ACC112 (cell line): Measurements from ENCODE around the gene MYO3A.

Source experiments
- H2AFZ ChIP-seq: fragments of 200-600 bp; sonication (generic); one replicate; pipeline ENCODE4 v1.6.0; 2017; ENCODE audit warnings: antibody characterized with exemption, low read length; ENCODE audit not compliant: unreplicated experiment
- H3K27ac ChIP-seq: fragments of 200-600 bp; sonication (generic); 2 replicates; pipeline ENCODE4 v1.5.1; 2014; ENCODE audit warnings: low read depth, mild to moderate bottlenecking, antibody characterized with exemption, low read length, moderate library complexity
- H3K27me3 ChIP-seq: fragments of 200-600 bp; sonication (generic); 2 replicates; pipeline ENCODE4 v1.6.1; 2014; ENCODE audit warnings: mild to moderate bottlenecking, antibody characterized with exemption, low read length, moderate library complexity, mixed read lengths; ENCODE audit not compliant: insufficient read depth
- H3K36me3 ChIP-seq: fragments of 200-600 bp; sonication (generic); 2 replicates; pipeline ENCODE4 v1.6.1; 2016; ENCODE audit warnings: mild to moderate bottlenecking, antibody characterized with exemption, low read length, moderate library complexity, mixed read lengths; ENCODE audit not compliant: insufficient read depth
- H3K4me1 ChIP-seq: fragments of 200-600 bp; sonication (generic); one replicate; pipeline ENCODE4 v1.6.1; 2016; ENCODE audit warnings: low read length, mixed read lengths; ENCODE audit not compliant: insufficient read depth, unreplicated experiment, control insufficient read depth
- H3K4me3 ChIP-seq: fragments of 200-600 bp; sonication (generic); 2 replicates; pipeline ENCODE4 v1.5.1; 2014; ENCODE audit warnings: mild to moderate bottlenecking, low read depth, low read length
- H3K79me2 ChIP-seq: fragments of 200-600 bp; sonication (generic); one replicate; pipeline ENCODE4 v1.6.0; 2016; ENCODE audit warnings: low read length; ENCODE audit not compliant: control insufficient read depth, unreplicated experiment, insufficient read depth

The MYO3A gene

GRCh38 chr10:26213157-26213800 lies 279.2 kb downstream of the MYO3A start:
- H2AFZ ChIP-seq = no peak overlapping the region
- H3K27me3 ChIP-seq = peaks cover 72% of the 10 kb centered on the region
- H3K27ac ChIP-seq = no peak overlapping the region
- H3K4me1 ChIP-seq = no peaks in the 10 kb centered on the region
- H3K79me2 ChIP-seq = no peaks in the 10 kb centered on the region
- no peak overlapping the region for H3K4me3 ChIP-seq
- H3K36me3 ChIP-seq = no peaks in the 10 kb centered on the region

GRCh38 chr10:26214004-26214403 lies 280.0 kb downstream of the MYO3A start:
- Histone ChIP-seq H3K4me1 (no peaks in the 10 kb centered on the region), H3K36me3 (no peaks in the 10 kb centered on the region), H3K27me3 (peaks cover 79% of the 10 kb centered on the region), H3K4me3 (no peak overlapping the region), H2AFZ (no peak overlapping the region), H3K79me2 (no peaks in the 10 kb centered on the region), H3K27ac (no peak overlapping the region)

- no peak overlapping the region for H3K27ac ChIP-seq
- H3K4me1 ChIP-seq = no peaks in the 10 kb centered on the region
- no peak overlapping the region for H2AFZ ChIP-seq
- H3K79me2 ChIP-seq = no peaks in the 10 kb centered on the region
- H3K27me3 ChIP-seq = peaks cover 86% of the 10 kb centered on the region
- no peak overlapping the region for H3K4me3 ChIP-seq
- H3K36me3 ChIP-seq = no peaks in the 10 kb centered on the region
Observed at GRCh38 chr10:26214551-26215395, 280.7 kb downstream of the MYO3A start.

DNA sequence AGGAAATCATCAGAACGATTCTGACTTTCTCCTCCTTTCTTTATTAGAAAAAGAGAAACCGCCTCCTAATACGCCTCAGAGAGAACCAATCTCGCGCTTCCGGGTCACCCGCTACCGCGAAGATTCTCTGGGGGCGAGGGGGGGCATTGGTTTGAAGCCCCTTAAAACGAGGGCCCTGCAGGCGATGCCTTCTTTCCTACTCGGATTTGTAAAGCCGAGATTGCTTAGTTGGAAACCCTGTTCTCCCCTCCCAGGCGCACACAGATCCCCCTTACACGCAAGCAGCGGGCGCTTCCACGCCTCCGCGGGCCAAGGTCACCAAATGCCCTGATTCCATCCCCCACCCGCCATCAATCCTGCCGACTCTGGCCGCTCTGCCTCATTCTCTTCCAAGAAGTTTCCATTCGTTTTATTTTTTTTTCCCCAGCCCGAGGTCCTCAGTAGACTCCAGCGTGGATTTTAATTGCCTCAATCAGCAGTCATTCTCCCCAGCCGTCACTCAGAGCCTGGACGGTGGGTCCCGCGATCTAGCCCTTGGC lies 281.4 kb downstream of the MYO3A start:
- Histone ChIP-seq H2AFZ (no peak overlapping the region), H3K36me3 (no peaks in the 10 kb centered on the region), H3K27ac (no peak overlapping the region), H3K79me2 (no peaks in the 10 kb centered on the region), H3K4me3 (no peak overlapping the region), H3K4me1 (no peaks in the 10 kb centered on the region), H3K27me3 (peaks cover 91% of the 10 kb centered on the region)

DNA sequence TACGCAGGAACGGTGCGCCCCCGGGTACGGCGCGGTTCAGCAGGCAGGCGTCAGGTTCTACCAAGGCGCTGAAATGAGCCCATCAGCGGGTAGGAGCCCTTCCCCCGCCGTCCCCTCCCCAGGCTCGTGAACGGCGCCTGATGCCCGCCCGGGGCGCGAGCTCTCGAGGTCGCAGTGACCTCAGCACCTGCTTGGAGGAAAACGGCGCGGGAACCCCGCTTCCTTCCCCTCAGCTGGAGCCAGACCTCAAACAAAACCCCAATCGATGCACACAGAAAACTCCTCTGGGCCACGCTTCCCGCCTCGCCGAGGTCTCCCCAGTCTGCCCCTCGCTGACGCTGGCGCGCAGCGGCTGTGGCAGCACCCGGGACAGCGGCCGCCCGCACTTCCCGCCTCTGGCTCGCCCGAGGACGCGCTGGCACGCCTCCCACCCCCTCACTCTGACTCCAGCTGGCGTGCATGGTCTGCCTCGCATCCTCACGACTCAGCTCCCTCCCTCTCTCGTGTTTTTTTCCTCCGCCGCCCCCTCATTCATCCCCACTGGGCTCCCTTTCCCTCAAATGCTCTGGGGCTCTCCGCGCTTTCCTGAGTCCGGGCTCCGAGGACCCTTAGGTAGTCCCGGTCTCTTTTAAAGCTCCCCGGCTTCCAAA lies 282.0 kb downstream of the MYO3A start:
- Histone ChIP-seq H3K27me3 (peaks cover 90% of the 10 kb centered on the region), H2AFZ (no peak overlapping the region), H3K79me2 (no peaks in the 10 kb centered on the region), H3K27ac (no peak overlapping the region), H3K36me3 (no peaks in the 10 kb centered on the region), H3K4me1 (no peaks in the 10 kb centered on the region), H3K4me3 (no peak overlapping the region)

- Histone ChIP-seq H3K27me3 (peaks cover 84% of the 10 kb centered on the region), H2AFZ (no peak within 1 kb of the TSS), H3K27ac (no peak within 1 kb of the TSS), H3K4me1 (no peaks in the 10 kb centered on the region), H3K79me2 (no peaks in the 10 kb centered on the region), H3K4me3 (no peak within 1 kb of the TSS), H3K36me3 (no peaks in the 10 kb centered on the region)
Observed at GRCh38 chr10:26216585-26217395, 282.8 kb downstream of the MYO3A start, which contains the start of gene GAD2. TSS of gene GAD2 (plus strand) at chr10:26216774. CDS start at chr10:26216810, 36 bp downstream.

DNA sequence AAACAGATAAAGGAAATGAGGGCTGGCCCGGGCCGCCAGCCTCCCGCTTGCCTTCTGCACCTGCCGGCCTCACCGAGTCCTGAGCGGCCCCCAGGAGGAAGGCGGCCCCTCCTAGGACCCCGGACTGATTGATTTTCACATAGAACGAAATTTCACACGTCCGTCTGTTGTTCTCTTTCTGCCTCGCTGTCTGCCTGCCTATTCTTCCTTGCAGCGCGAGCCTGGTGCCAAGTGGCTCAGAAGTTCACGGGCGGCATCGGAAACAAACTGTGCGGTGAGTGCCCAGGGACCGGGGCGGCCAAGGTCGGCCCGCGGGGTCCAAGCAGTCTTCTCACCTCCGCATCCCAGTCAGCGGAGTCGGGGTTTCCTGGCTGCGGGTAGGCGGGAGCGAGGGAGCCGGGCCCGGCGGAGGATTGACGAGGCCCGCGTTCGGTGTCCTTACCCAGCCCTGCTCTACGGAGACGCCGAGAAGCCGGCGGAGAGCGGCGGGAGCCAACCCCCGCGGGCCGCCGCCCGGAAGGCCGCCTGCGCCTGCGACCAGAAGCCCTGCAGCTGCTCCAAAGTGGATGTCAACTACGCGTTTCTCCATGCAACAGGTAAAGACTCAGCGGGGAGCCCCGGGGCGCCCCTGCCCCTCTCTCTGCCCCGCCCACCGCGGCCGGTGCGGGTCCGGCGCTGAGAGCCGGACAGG lies 283.5 kb downstream of the MYO3A start:
- no peak overlapping the region for H3K27ac ChIP-seq
- H3K4me3 ChIP-seq = no peak overlapping the region
- peaks cover 76% of the 10 kb centered on the region for H3K27me3 ChIP-seq
- no peaks in the 10 kb centered on the region for H3K4me1 ChIP-seq
- H3K36me3 ChIP-seq = no peaks in the 10 kb centered on the region
- no peaks in the 10 kb centered on the region for H3K79me2 ChIP-seq
- H2AFZ ChIP-seq = no peak overlapping the region

DNA sequence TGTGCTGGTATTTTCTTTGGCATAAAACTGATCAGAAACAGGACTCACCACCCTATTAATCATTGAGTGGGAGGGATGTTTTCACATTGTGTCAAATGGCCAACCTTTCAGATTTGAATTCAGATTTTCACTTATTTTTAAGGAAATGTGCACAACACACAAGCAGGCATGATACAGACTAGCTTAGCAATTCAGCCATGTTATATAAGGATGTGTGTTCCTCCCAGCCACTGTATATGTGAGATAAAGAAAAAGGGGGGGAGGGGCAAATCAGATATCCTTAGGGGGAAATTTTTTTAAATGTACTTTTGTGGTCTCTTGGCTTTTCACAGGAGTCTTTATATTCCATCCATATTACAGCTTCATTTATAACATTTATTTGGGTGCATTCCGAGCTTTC lies 285.6 kb downstream of the MYO3A start:
- Histone ChIP-seq H3K27me3 (peaks cover 55% of the 10 kb centered on the region), H3K36me3 (no peaks in the 10 kb centered on the region)

GRCh38 chr10:26220901-26221300 lies 286.9 kb downstream of the MYO3A start:
- Histone ChIP-seq H3K27ac (no peak overlapping the region), H3K79me2 (no peaks in the 10 kb centered on the region), H2AFZ (no peak overlapping the region), H3K36me3 (no peaks in the 10 kb centered on the region), H3K4me3 (no peak overlapping the region), H3K27me3 (peaks cover 42% of the 10 kb centered on the region), H3K4me1 (no peaks in the 10 kb centered on the region)

More for the DNA sequence above, 285.6 kb downstream of the MYO3A start:
- no peaks in the 10 kb centered on the region for H3K79me2 ChIP-seq
- H3K27ac ChIP-seq = no peak overlapping the region
- no peak overlapping the region for H3K4me3 ChIP-seq
- no peak overlapping the region for H2AFZ ChIP-seq
- H3K4me1 ChIP-seq = no peaks in the 10 kb centered on the region
